GM12878 (cell line): ENCODE measurements around the gene IFT88. TPM values are rescaled to one million over a fixed set of nuclear protein-coding genes. Genes with fewer than 3 reads are reported as not detected.

ENCODE experiments used
- ATAC-seq: fragments of 200-7000 bp; cut with Tn5 transposase; 3 replicates; pipeline ENCODE4 v1.9.1; 2020; ENCODE audit warnings: mild to moderate bottlenecking, moderate library complexity
- BruUV-seq: library from RNA; stranded (reverse); fragments of 400-500 nt; replicated peaks from 2 replicates; lab custom pipeline; 2021; lab: Mats Ljungman, UMichigan
- CTCF ChIA-PET: fragments of 300-600 bp; sonication (Branson Sonifier 250); formaldehyde crosslinking; extraction: SDS; loops from one replicate; lab custom pipeline; 2021; ENCODE audit warnings: inconsistent platforms; lab: Yijun Ruan, JAX
- POLR2A ChIA-PET: fragments of 350-600 bp; formaldehyde crosslinking; extraction: SDS; loops from one replicate; lab custom pipeline; 2021; ENCODE audit warnings: inconsistent platforms; lab: Charles Lee
- RAD21 ChIA-PET: fragments of 300-600 bp; sonication (Branson Sonifier 250); formaldehyde crosslinking; loops from one replicate; lab custom pipeline; 2023; ENCODE audit warnings: antibody characterized with exemption; ENCODE audit not compliant: unreplicated experiment; lab: Charles Lee
- SMC1A ChIA-PET: fragments of 300-600 bp; sonication (Branson Sonifier 250); formaldehyde crosslinking; loops from one replicate; lab custom pipeline; 2023; ENCODE audit not compliant: unreplicated experiment, uncharacterized antibody; lab: Charles Lee
- DNase-seq: peaks from one replicate; pipeline ENCODE4 v3.0.0-alpha.2; 2011; ENCODE audit warnings: low read depth, low spot score
- FAIRE-seq: peaks from 3 replicates; lab custom pipeline; 2011; peaks lifted over from hg19 to GRCh38; lab: Jason Lieb, UNC
- H2AFZ ChIP-seq: 2 replicates; pipeline ENCODE4 v1.6.0; 2011; ENCODE audit warnings: low read depth, low read length, control low read depth; ENCODE audit not compliant: control insufficient read depth
- H3K27ac ChIP-seq: 2 replicates; pipeline ENCODE4 v1.5.1; 2011; ENCODE audit warnings: control low read depth; ENCODE audit not compliant: control insufficient read depth, insufficient read depth
- H3K27me3 ChIP-seq, 2 experiments: replicated peaks in 1 of 2; 2 replicates each; pipeline versions ENCODE4 v1.6.0 to v1.6.1; 2011; ENCODE audit warnings: low read length in 1 of 2; ENCODE audit not compliant: control insufficient read depth in 2 of 2, insufficient read depth in 2 of 2
- H3K36me3 ChIP-seq, 2 experiments: 2 replicates each; pipeline ENCODE4 v1.5.1; 2011; ENCODE audit warnings: low read length in 1 of 2; ENCODE audit not compliant: control insufficient read depth in 2 of 2, insufficient read depth in 2 of 2
- H3K4me1 ChIP-seq: 2 replicates; pipeline ENCODE4 v1.6.1; 2011; ENCODE audit warnings: mild to moderate bottlenecking, low read length, moderate library complexity, mixed read lengths; ENCODE audit not compliant: control insufficient read depth, insufficient read depth
- H3K4me2 ChIP-seq: 2 replicates; pipeline ENCODE4 v1.6.0; 2011; ENCODE audit warnings: control low read depth; ENCODE audit not compliant: control insufficient read depth, insufficient read depth
- H3K4me3 ChIP-seq: fragments of 200-600 bp; sonication (generic); 2 replicates; pipeline ENCODE4 v1.5.1; 2016
- H3K79me2 ChIP-seq: 2 replicates; pipeline ENCODE4 v1.6.0; 2011; ENCODE audit warnings: low read length; ENCODE audit not compliant: control insufficient read depth, insufficient read depth
- H3K9ac ChIP-seq: 2 replicates; pipeline ENCODE4 v1.8.0; 2011; ENCODE audit warnings: low read length, control low read depth, mixed read lengths; ENCODE audit not compliant: control insufficient read depth, insufficient read depth
- H3K9me3 ChIP-seq: replicated peaks from 3 replicates; pipeline ENCODE4 v1.5.1; 2011; ENCODE audit warnings: mild to moderate bottlenecking, low read length; ENCODE audit not compliant: control insufficient read depth, insufficient read depth
- H4K20me1 ChIP-seq: 2 replicates; pipeline ENCODE4 v1.6.0; 2011; ENCODE audit not compliant: control insufficient read depth, insufficient read depth
- ATF2 ChIP-seq: IDR thresholded peaks from 2 replicates; pipeline ENCODE4 v1.6.1; 2012; ENCODE audit warnings: low read length, inconsistent platforms
- ATF7 ChIP-seq: fragments of 450-650 bp; IDR thresholded peaks from 2 replicates; pipeline ENCODE4 v1.6.1; 2016; ENCODE audit warnings: low read depth, mild to moderate bottlenecking
- BRCA1 ChIP-seq: IDR thresholded peaks from 2 replicates; pipeline ENCODE4 v1.6.1; 2011; ENCODE audit warnings: low read depth, low read length, improper control_type of control experiment
- EGR1 ChIP-seq, 2 experiments: IDR thresholded peaks; 1 replicate in 1 of 2; 2 replicates in 1 of 2; pipeline ENCODE4 v1.6.1; 2011 to 2012; ENCODE audit warnings: low read depth in 2 of 2, low read length in 2 of 2, borderline replicate concordance in 1 of 2, mild to moderate bottlenecking in 1 of 2, moderate library complexity in 1 of 2
- ESRRA ChIP-seq: IDR thresholded peaks from 2 replicates; pipeline ENCODE4 v1.6.1; 2012; ENCODE audit warnings: mild to moderate bottlenecking, low read length, improper control_type of control experiment
- ETV6 ChIP-seq, 2 experiments: fragments of 450-650 bp in 1 of 2; IDR thresholded peaks in 1 of 2; conservative IDR thresholded peaks in 1 of 2; 2 replicates each; pipeline ENCODE4 v1.6.1; 2014; ENCODE audit warnings: antibody characterized with exemption in 1 of 2, borderline replicate concordance in 1 of 2, low read depth in 1 of 2, mild to moderate bottlenecking in 1 of 2, moderate library complexity in 1 of 2
- HCFC1 ChIP-seq: fragments of 150-350 bp; IDR thresholded peaks from 2 replicates; pipeline ENCODE4 v1.6.1; 2014; ENCODE audit warnings: low read length
- IRF4 ChIP-seq: IDR thresholded peaks from 2 replicates; pipeline ENCODE4 v1.6.1; 2011; ENCODE audit warnings: low read depth, low read length
- LARP7 ChIP-seq: fragments of 450-650 bp; IDR thresholded peaks from 2 replicates; pipeline ENCODE4 v1.6.1; 2017; ENCODE audit warnings: mild to moderate bottlenecking
- NRF1 ChIP-seq: conservative IDR thresholded peaks from 2 replicates; pipeline ENCODE4 v1.6.1; 2011; ENCODE audit warnings: mild to moderate bottlenecking, low read depth, low read length, improper control_type of control experiment
- POU2F2 ChIP-seq: IDR thresholded peaks from 3 replicates; pipeline ENCODE4 v1.6.1; 2011; ENCODE audit warnings: low read depth, mild to moderate bottlenecking, low read length, borderline replicate concordance
- RAD21 ChIP-seq: IDR thresholded peaks from 2 replicates; pipeline ENCODE4 v1.6.1; 2011; ENCODE audit warnings: mild to moderate bottlenecking, low read depth, low read length, moderate library complexity; ENCODE audit not compliant: insufficient read depth
- RELA ChIP-seq: fragments of 450-650 bp; IDR thresholded peaks from 2 replicates; pipeline ENCODE4 v1.8.0; 2014; ENCODE audit warnings: borderline replicate concordance; ENCODE audit not compliant: partially characterized antibody
- SIX5 ChIP-seq: IDR thresholded peaks from 2 replicates; pipeline ENCODE4 v1.6.1; 2011; ENCODE audit warnings: mild to moderate bottlenecking, low read depth, low read length, moderate library complexity; ENCODE audit not compliant: severe bottlenecking
- SMC3 ChIP-seq: IDR thresholded peaks from 2 replicates; pipeline ENCODE4 v1.6.1; 2011; ENCODE audit warnings: low read length, improper control_type of control experiment, borderline replicate concordance
- TCF3 ChIP-seq: IDR thresholded peaks from 2 replicates; pipeline ENCODE4 v1.6.1; 2012; ENCODE audit warnings: low read depth, mild to moderate bottlenecking, low read length, borderline replicate concordance; ENCODE audit not compliant: insufficient read depth
- WRNIP1 ChIP-seq: IDR thresholded peaks from 2 replicates; pipeline ENCODE4 v1.6.1; 2011; ENCODE audit warnings: low read depth, low read length, improper control_type of control experiment, borderline replicate concordance
- ZBTB4 ChIP-seq: fragments of 450-650 bp; formaldehyde crosslinking; IDR thresholded peaks from 2 replicates; pipeline ENCODE4 v1.4.0; 2022; ENCODE audit warnings: mild to moderate bottlenecking, moderate library complexity
- ZNF217 ChIP-seq: fragments of 450-650 bp; IDR thresholded peaks from 2 replicates; pipeline ENCODE4 v1.6.1; 2017; ENCODE audit warnings: antibody characterized with exemption, mild to moderate bottlenecking
- ZNF24 ChIP-seq: fragments of 450-650 bp; IDR thresholded peaks from 2 replicates; pipeline ENCODE4 v1.6.1; 2017; ENCODE audit warnings: antibody characterized with exemption, mild to moderate bottlenecking
- WGBS: methylation state at CpG from one replicate; pipeline ENCODE4 v1.1.6; 2016; ENCODE audit warnings: low lambda C conversion rate; ENCODE audit not compliant: insufficient replicate concordance, insufficient coverage; ENCODE audit errors: missing lambda C conversion rate; 5-methylcytosine and 5-hydroxymethylcytosine counted together
- in situ Hi-C: fragments of 300-500 bp; cut with MboI; formaldehyde crosslinking; loops from 9 replicates; pipeline ENCODE4 v1.14.3; 2018; ENCODE audit warnings: mixed read lengths
- intact Hi-C: fragments of 100-400 bp; cut with micrococcal nuclease; formaldehyde crosslinking; loops from one replicate; pipeline ENCODE4 v1.14.2; 2022; ENCODE audit not compliant: unreplicated experiment
- polyA plus RNA-seq, 11 experiments: library from polyadenylated mRNA; depleted of rRNA in 4 of 11; unstranded in 6 of 11; stranded (reverse) in 5 of 11; fragments of >200 nt; fragmentation: Nextera tagmentation in 4 of 11; fragmentation: Illumina TruSeq in 1 of 11; extraction: Ambion mirVana in 4 of 11; extraction: Trizol in 1 of 11; gene quantifications; 1 replicate in 1 of 11; 2 replicates in 10 of 11; pipeline versions ENCODE4 v1.2.1 to v1.2.3, GENCODE V29; 2011 to 2016; ENCODE audit warnings: inconsistent platforms in 2 of 11, missing spikeins in 2 of 11, low read depth in 1 of 11
- total RNA-seq, 4 experiments: library from RNA; depleted of rRNA in 3 of 4; stranded (reverse); fragments of >200 nt in 3 of 4; fragmentation: Illumina TruSeq in 1 of 4; extraction: Trizol in 1 of 4; gene quantifications; 2 replicates each; pipeline versions ENCODE4 v1.2.1 to v1.2.3, GENCODE V29; 2013 to 2021

Gene IFT88
- total and polyA plus RNA-seq, 10 of the 15 experiments (the other 5 are each of a cell fraction or from before 2014, with no cell fraction given) = 2.9 to 5.6 (median 4.1) TPM

DNA sequence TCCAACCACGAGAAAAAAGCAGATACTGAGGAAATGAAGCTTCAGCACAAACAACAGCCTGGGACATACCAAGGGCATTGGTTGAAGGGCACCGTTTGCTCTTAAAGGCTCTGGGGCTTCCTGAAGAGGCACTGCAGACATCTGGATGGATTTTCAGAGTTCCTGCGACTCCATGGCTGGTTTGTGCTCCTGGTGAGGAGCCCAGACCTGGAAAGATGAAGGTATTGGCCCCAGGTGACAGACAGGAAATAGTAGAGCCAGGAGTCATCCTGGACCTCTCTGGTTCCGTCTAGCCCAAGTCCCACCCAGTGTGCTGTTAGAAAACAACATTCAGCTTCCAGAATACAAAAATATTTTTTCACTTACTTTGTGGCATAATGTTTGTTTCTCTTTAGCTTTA, 142.8 kb downstream of the IFT88 start:
- SMC1A ChIA-PET = interaction anchor here (1.1 to 1.7 kb wide), 3 partner anchors 11 to 215 kb away, joined by 3 to 6 read pairs (median 3); no protein-coding TSS in a partner anchor
- Histone ChIP-seq H3K27me3 (no peaks in the 10 kb centered on the region), H3K79me2 (no peaks in the 10 kb centered on the region), H3K36me3 (no peaks in the 10 kb centered on the region), H2AFZ (no peak overlapping the region), H3K9ac (no peak overlapping the region), H3K9me3 (no peaks in the 10 kb centered on the region), H3K27ac (no peak overlapping the region), H3K4me2 (no peak overlapping the region), H4K20me1 (no peaks in the 10 kb centered on the region), H3K4me1 (no peaks in the 10 kb centered on the region; the same call in 1 of the 2 replicates), H3K4me3 (no peak overlapping the region)
- BruUV-seq = no TSS peak
- DNase-seq (no peak), FAIRE-seq (no peak), ATAC-seq (no peak)
- WGBS = 45% methylated on average over 4 of the region's 4 CpGs
- intact Hi-C loops (no loop called here), in situ Hi-C loops (loop anchor here (5.0 kb wide), 2 partner anchors 217 to 218 kb away; no protein-coding TSS in a partner anchor)
- RAD21 ChIA-PET = interaction anchor here (1.5 kb wide), 1 partner anchor 119 kb away, joined by 4 read pairs; no protein-coding TSS in a partner anchor
- POLR2A ChIA-PET = no interaction called here
- CTCF ChIA-PET = interaction anchor here (1.2 to 3.6 kb wide), 4 partner anchors 21 to 215 kb away, joined by 3 to 15 read pairs (median 4); no protein-coding TSS in a partner anchor
- no peak for TF ChIP-seq POU2F2
- TF ChIP-seq RAD21 = no peak
- TF ChIP-seq BRCA1 = no peak
- no peak for TF ChIP-seq ETV6 (conservative IDR thresholded peaks at IDR 0.05 in 1 of 2, IDR thresholded peaks at IDR 0.05 in 1 of 2; ENCODE audit: borderline replicate concordance in 1 of 2, low read depth in 1 of 2)
- no peak for TF ChIP-seq ATF7
- TF ChIP-seq ZBTB4 (CRISPR knock-in tag) = no peak
- TF ChIP-seq EGR1 (IDR thresholded peaks at IDR 0.05; ENCODE audit: borderline replicate concordance in 1 of 2, low read depth in 2 of 2, low read length in 2 of 2) = no peak
- TF ChIP-seq RELA = no peak
- TF ChIP-seq TCF3 = no peak
- no peak for TF ChIP-seq ATF2
- TF ChIP-seq IRF4 = no peak
- TF ChIP-seq NRF1 = no peak
- TF ChIP-seq LARP7 = no peak
- no peak for TF ChIP-seq SIX5
- TF ChIP-seq ZNF217 = no peak
- no peak for TF ChIP-seq ZNF24
- TF ChIP-seq SMC3 = no peak
- TF ChIP-seq ESRRA = no peak
- TF ChIP-seq HCFC1 = no peak
- TF ChIP-seq WRNIP1 = no peak
